Neural progenitor cell (in vitro differentiated cells): ENCODE results near the gene LAMP1. TPM values are rescaled to one million over a fixed set of nuclear protein-coding genes. Genes with fewer than 3 reads are reported as not detected.

Source experiments
- DNase-seq: peaks from one replicate; pipeline ENCODE4 v3.0.0-alpha.2; 2016; ENCODE audit warnings: low spot score
- H2AFZ ChIP-seq: fragments of 200-600 bp; sonication (generic); replicated peaks from 2 replicates; pipeline ENCODE4 v1.6.1; 2016; ENCODE audit warnings: antibody characterized with exemption
- H3F3A ChIP-seq: fragments of 200-600 bp; sonication (generic); 2 replicates; pipeline ENCODE4 v1.6.1; 2016; ENCODE audit warnings: antibody characterized with exemption, low read depth
- H3K27ac ChIP-seq: fragments of 200-600 bp; sonication (generic); 2 replicates; pipeline ENCODE4 v1.5.1; 2016; ENCODE audit warnings: mild to moderate bottlenecking
- H3K27me3 ChIP-seq: fragments of 200-600 bp; sonication (generic); 2 replicates; pipeline ENCODE4 v1.6.1; 2016; ENCODE audit warnings: mild to moderate bottlenecking, moderate library complexity
- H3K36me3 ChIP-seq: fragments of 200-600 bp; sonication (generic); 2 replicates; pipeline ENCODE4 v1.5.1; 2016
- H3K4me1 ChIP-seq: fragments of 200-600 bp; sonication (generic); 2 replicates; pipeline ENCODE4 v1.6.1; 2016; ENCODE audit warnings: mixed run types
- H3K4me2 ChIP-seq: fragments of 200-600 bp; sonication (generic); 2 replicates; pipeline ENCODE4 v1.6.1; 2016
- H3K4me3 ChIP-seq: fragments of 200-600 bp; sonication (generic); 2 replicates; pipeline ENCODE4 v1.5.1; 2016
- H3K79me2 ChIP-seq: fragments of 200-600 bp; sonication (generic); 2 replicates; pipeline ENCODE4 v1.6.1; 2016; ENCODE audit warnings: low read depth
- H3K9ac ChIP-seq: fragments of 200-600 bp; sonication (generic); 2 replicates; pipeline ENCODE4 v1.6.1; 2016
- H3K9me3 ChIP-seq: fragments of 200-600 bp; sonication (generic); 2 replicates; pipeline ENCODE4 v1.5.1; 2016; ENCODE audit warnings: low read depth
- H4K20me1 ChIP-seq: fragments of 200-600 bp; sonication (generic); 2 replicates; pipeline ENCODE4 v1.6.1; 2016; ENCODE audit warnings: low read depth
- H3K27ac Mint-ChIP-seq: 3 replicates; pipeline ENCODE4 v1.8.0; 2021; ENCODE audit warnings: mixed read lengths
- H3K27me3 Mint-ChIP-seq: 2 replicates; pipeline ENCODE4 v1.8.0; 2022; ENCODE audit warnings: low read depth, mild to moderate bottlenecking, inconsistent platforms, moderate library complexity, mixed read lengths; ENCODE audit not compliant: insufficient read depth
- H3K36me3 Mint-ChIP-seq: 3 replicates; pipeline ENCODE4 v1.8.0; 2021; ENCODE audit warnings: mixed read lengths
- H3K4me1 Mint-ChIP-seq: 3 replicates; pipeline ENCODE4 v1.8.0; 2021; ENCODE audit warnings: mixed read lengths
- H3K4me3 Mint-ChIP-seq: 3 replicates; pipeline ENCODE4 v1.8.0; 2021; ENCODE audit warnings: mild to moderate bottlenecking, moderate library complexity, mixed read lengths
- H3K9me3 Mint-ChIP-seq: 3 replicates; pipeline ENCODE4 v1.8.0; 2020; ENCODE audit warnings: mixed read lengths
- CTCF ChIP-seq: fragments of 200-600 bp; sonication (generic); IDR thresholded peaks from 2 replicates; pipeline ENCODE4 v1.5.1; 2017; ENCODE audit warnings: antibody characterized with exemption, mild to moderate bottlenecking
- EZH2 ChIP-seq: fragments of 200-600 bp; sonication (generic); IDR thresholded peaks from 2 replicates; pipeline ENCODE4 v1.6.1; 2017; ENCODE audit warnings: antibody characterized with exemption, mild to moderate bottlenecking, moderate library complexity
- EZH2phosphoT487 ChIP-seq: fragments of 200-600 bp; sonication (generic); IDR thresholded peaks from 2 replicates; pipeline ENCODE4 v1.6.1; 2017; ENCODE audit warnings: antibody characterized with exemption
- total RNA-seq: library from RNA; depleted of rRNA; stranded (reverse); fragments of >200 nt; gene quantifications from 2 replicates; pipeline ENCODE4 v1.2.3, GENCODE V29; 2015; ENCODE audit warnings: low replicate concordance

The LAMP1 gene
- total RNA-seq, 1 donor from 2014 or later, result 49.7 TPM

GRCh38 chr13:113272031-113272430 lies 25.0 kb upstream of the LAMP1 start:
- no peak for TF ChIP-seq CTCF
- TF ChIP-seq EZH2phosphoT487, result no peak
- TF ChIP-seq EZH2, result no peak
- DNase-seq, result no peak
- peaks cover 11% of the 10 kb centered on the region for H3K36me3 Mint-ChIP-seq
- no peaks in the 10 kb centered on the region for H3K4me1 ChIP-seq
- no peak overlapping the region for H3K4me3 Mint-ChIP-seq
- no peak overlapping the region for H3K9ac ChIP-seq
- H3K27ac ChIP-seq, result no peak overlapping the region
- H3K36me3 ChIP-seq, result no peaks in the 10 kb centered on the region
- H3K4me2 ChIP-seq, result no peak overlapping the region
- H3K79me2 ChIP-seq, result no peaks in the 10 kb centered on the region
- no peak overlapping the region for H3K4me3 ChIP-seq
- peaks cover 13% of the 10 kb centered on the region for H3K4me1 Mint-ChIP-seq
- H3K27ac Mint-ChIP-seq, result no peak overlapping the region
- peaks cover 2% of the 10 kb centered on the region for H3K27me3 Mint-ChIP-seq
- no peaks in the 10 kb centered on the region for H3K27me3 ChIP-seq
- no peaks in the 10 kb centered on the region for H3F3A ChIP-seq
- H2AFZ ChIP-seq, result no peak overlapping the region
- H3K9me3 ChIP-seq, result no peaks in the 10 kb centered on the region
- H4K20me1 ChIP-seq, result no peaks in the 10 kb centered on the region
- H3K9me3 Mint-ChIP-seq, result no peaks in the 10 kb centered on the region

- TF ChIP-seq CTCF (no peak), EZH2 (no peak), EZH2phosphoT487 (no peak)
- H3K27ac Mint-ChIP-seq, result peak overlapping the region; percentile 13
- no peaks in the 10 kb centered on the region for H3K4me1 ChIP-seq
- H3K36me3 Mint-ChIP-seq, result peaks cover 7% of the 10 kb centered on the region
- no peaks in the 10 kb centered on the region for H3K36me3 ChIP-seq
- no peak overlapping the region for H3K4me3 Mint-ChIP-seq
- H3K9me3 ChIP-seq, result no peaks in the 10 kb centered on the region
- no peaks in the 10 kb centered on the region for H3K27me3 ChIP-seq
- H3K79me2 ChIP-seq, result no peaks in the 10 kb centered on the region
- no peak for DNase-seq
- no peak overlapping the region for H3K27ac ChIP-seq
- no peak overlapping the region for H3K9ac ChIP-seq
- peaks cover 3% of the 10 kb centered on the region for H3K27me3 Mint-ChIP-seq
- no peak overlapping the region for H2AFZ ChIP-seq
- no peak overlapping the region for H3K4me2 ChIP-seq
- peaks cover under 1% of the 10 kb centered on the region for H3K9me3 Mint-ChIP-seq
- H3K4me3 ChIP-seq, result no peak overlapping the region
- H3F3A ChIP-seq, result no peaks in the 10 kb centered on the region
- H4K20me1 ChIP-seq, result no peaks in the 10 kb centered on the region
- peaks cover 17% of the 10 kb centered on the region for H3K4me1 Mint-ChIP-seq
Measured at GRCh38 chr13:113272701-113273181, 24.3 kb upstream of the LAMP1 start.

GRCh38 chr13:113273321-113273720 lies 23.7 kb upstream of the LAMP1 start:
- no peak overlapping the region for H3K4me3 ChIP-seq
- Mint-ChIP-seq H3K4me1 (peaks cover 17% of the 10 kb centered on the region), H3K36me3 (peaks cover 3% of the 10 kb centered on the region), H3K27me3 (peaks cover 2% of the 10 kb centered on the region), H3K9me3 (peaks cover 2% of the 10 kb centered on the region), H3K27ac (no peak overlapping the region), H3K4me3 (no peak overlapping the region)
- no peak overlapping the region for H2AFZ ChIP-seq
- H3K9me3 ChIP-seq, result no peaks in the 10 kb centered on the region
- H3K27me3 ChIP-seq, result no peaks in the 10 kb centered on the region
- no peak overlapping the region for H3K27ac ChIP-seq
- H4K20me1 ChIP-seq, result no peaks in the 10 kb centered on the region
- H3K36me3 ChIP-seq, result no peaks in the 10 kb centered on the region
- H3K9ac ChIP-seq, result no peak overlapping the region
- no peaks in the 10 kb centered on the region for H3F3A ChIP-seq
- no peaks in the 10 kb centered on the region for H3K79me2 ChIP-seq
- TF ChIP-seq CTCF (no peak), EZH2phosphoT487 (no peak), EZH2 (no peak)
- no peak for DNase-seq
- no peaks in the 10 kb centered on the region for H3K4me1 ChIP-seq
- H3K4me2 ChIP-seq, result no peak overlapping the region
